ENCODE results near the gene CSNK1G3.
"Not testable (repeated sequence)": the region's sequence is repeated elsewhere in the genome, so short reads cannot be mapped to it uniquely, and the experiment has no call there.

DNA sequence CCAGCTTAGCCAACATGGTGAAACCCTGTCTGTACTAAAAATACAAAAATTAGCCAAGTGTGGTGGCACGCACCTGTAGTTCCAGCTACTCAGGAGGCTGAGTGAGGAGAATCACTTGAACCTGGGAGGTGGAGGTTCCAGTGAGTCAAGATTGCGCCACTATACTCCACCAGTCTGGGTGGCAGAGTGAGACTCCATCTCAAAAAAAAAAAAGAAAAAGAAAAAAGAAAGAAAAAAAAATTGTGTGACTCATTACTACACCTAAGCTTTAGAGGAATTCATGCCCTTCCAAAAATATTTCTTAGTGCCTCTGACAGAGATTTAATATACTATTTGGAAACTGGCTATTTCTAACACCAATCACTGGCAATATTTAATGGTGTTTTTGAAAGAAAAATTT, 16.8 kb upstream of the CSNK1G3 start:
- TF ChIP-seq, protein P1, sequence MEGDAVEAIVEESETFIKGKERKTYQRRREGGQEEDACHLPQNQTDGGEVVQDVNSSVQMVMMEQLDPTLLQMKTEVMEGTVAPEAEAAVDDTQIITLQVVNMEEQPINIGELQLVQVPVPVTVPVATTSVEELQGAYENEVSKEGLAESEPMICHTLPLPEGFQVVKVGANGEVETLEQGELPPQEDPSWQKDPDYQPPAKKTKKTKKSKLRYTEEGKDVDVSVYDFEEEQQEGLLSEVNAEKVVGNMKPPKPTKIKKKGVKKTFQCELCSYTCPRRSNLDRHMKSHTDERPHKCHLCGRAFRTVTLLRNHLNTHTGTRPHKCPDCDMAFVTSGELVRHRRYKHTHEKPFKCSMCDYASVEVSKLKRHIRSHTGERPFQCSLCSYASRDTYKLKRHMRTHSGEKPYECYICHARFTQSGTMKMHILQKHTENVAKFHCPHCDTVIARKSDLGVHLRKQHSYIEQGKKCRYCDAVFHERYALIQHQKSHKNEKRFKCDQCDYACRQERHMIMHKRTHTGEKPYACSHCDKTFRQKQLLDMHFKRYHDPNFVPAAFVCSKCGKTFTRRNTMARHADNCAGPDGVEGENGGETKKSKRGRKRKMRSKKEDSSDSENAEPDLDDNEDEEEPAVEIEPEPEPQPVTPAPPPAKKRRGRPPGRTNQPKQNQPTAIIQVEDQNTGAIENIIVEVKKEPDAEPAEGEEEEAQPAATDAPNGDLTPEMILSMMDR (IDR thresholded peaks at IDR 0.05), result not testable (repeated sequence)
- TF ChIP-seq POLR2A (IDR thresholded peaks at IDR 0.05), result not testable (repeated sequence)
